Measurements from ENCODE around the gene MEIS2.

Gene MEIS2

GRCh38 chr15:36863570-36863969, 236.8 kb downstream of the MEIS2 start:
- no peak for DNase-seq

- DNase-seq: no peak
These were observed 239.6 kb downstream of the MEIS2 start for GRCh38 chr15:36860792-36861191.

GRCh38 chr15:36858423-36858822, 241.9 kb downstream of the MEIS2 start:
- DNase-seq: no peak

GRCh38 chr15:36856339-36856973, 243.9 kb downstream of the MEIS2 start:
- DNase-seq: no peak

- no peak for DNase-seq
These were observed 249.5 kb downstream of the MEIS2 start for GRCh38 chr15:36850864-36851263.

GRCh38 chr15:36845270-36845669, 255.1 kb downstream of the MEIS2 start:
- no peak for DNase-seq

- DNase-seq: no peak
These were observed 255.8 kb downstream of the MEIS2 start for GRCh38 chr15:36844534-36844998.

GRCh38 chr15:36843822-36844221, 256.5 kb downstream of the MEIS2 start:
- no peak for DNase-seq

GRCh38 chr15:36841193-36841592, 259.2 kb downstream of the MEIS2 start:
- DNase-seq: no peak
